Activated CD4-positive, alpha-beta T cell treated with anti-CD3 and anti-CD28 coated beads for 48 hours (primary cell): ENCODE results near the gene RTF1.
A peak's percentile ranks its signal among the peaks of the same experiment; 100 is the strongest.
"Not testable (repeated sequence)": the region's sequence is repeated elsewhere in the genome, so short reads cannot be mapped to it uniquely, and the experiment has no call there.

Experiments used
- DNase-seq: peaks from one replicate; pipeline ENCODE4 v3.0.0-alpha.2; 2020

The RTF1 gene

GRCh38 chr15:41416742-41417417 is at the start of gene RTF1:
TSS of gene RTF1 (plus strand) at chr15:41417095. CDS start at chr15:41417116, 21 bp downstream.
- peak; percentile 97 for DNase-seq

GRCh38 chr15:41367418-41367817 is 49.5 kb upstream of the RTF1 start:
- DNase-seq = no peak

GRCh38 chr15:41377978-41378377 is 38.9 kb upstream of the RTF1 start:
- DNase-seq = no peak

- not testable (repeated sequence) for DNase-seq
Observed at GRCh38 chr15:41383974-41384749, 32.7 kb upstream of the RTF1 start.

- DNase-seq = no peak
Observed at GRCh38 chr15:41387646-41388045, 29.2 kb upstream of the RTF1 start.

- DNase-seq = no peak
Observed at GRCh38 chr15:41392659-41393058, 24.2 kb upstream of the RTF1 start.

- no peak for DNase-seq
Observed at GRCh38 chr15:41394924-41395323, 22.0 kb upstream of the RTF1 start.

GRCh38 chr15:41396111-41396510 is 20.8 kb upstream of the RTF1 start:
- DNase-seq = no peak

GRCh38 chr15:41401904-41402267 is 15.0 kb upstream of the RTF1 start:
- DNase-seq = no peak

- no peak for DNase-seq
Observed at GRCh38 chr15:41407341-41407740, 9.6 kb upstream of the RTF1 start.

GRCh38 chr15:41408234-41408641 is 8.7 kb upstream of the RTF1 start:
- DNase-seq = no peak

GRCh38 chr15:41411031-41411430 is 5.9 kb upstream of the RTF1 start:
- DNase-seq = no peak

- no peak for DNase-seq
Observed at GRCh38 chr15:41411441-41411840, 5.5 kb upstream of the RTF1 start.

- peak; percentile 9 for DNase-seq
Observed at GRCh38 chr15:41416128-41416741, 660 bp upstream of the RTF1 start.

- DNase-seq = no peak
Observed at GRCh38 chr15:41417418-41418195, 712 bp downstream of the RTF1 start.

- DNase-seq = no peak
Observed at GRCh38 chr15:41423979-41424659, 7.2 kb downstream of the RTF1 start.

GRCh38 chr15:41424809-41425208 is 7.9 kb downstream of the RTF1 start:
- no peak for DNase-seq

GRCh38 chr15:41425907-41426306 is 9.0 kb downstream of the RTF1 start:
- DNase-seq = not testable (repeated sequence)

GRCh38 chr15:41429003-41429890 is 12.4 kb downstream of the RTF1 start:
- no peak for DNase-seq

- no peak for DNase-seq
Observed at GRCh38 chr15:41435037-41435786, 18.3 kb downstream of the RTF1 start.

- DNase-seq = no peak
Observed at GRCh38 chr15:41437448-41437847, 20.6 kb downstream of the RTF1 start.
